Measurements from ENCODE around the gene MRPL21. TPM values are rescaled to one million over a fixed set of nuclear protein-coding genes. Genes with fewer than 3 reads are reported as not detected.
A peak's percentile ranks its signal among the peaks of the same experiment; 100 is the strongest.

Gene MRPL21
- total RNA-seq (45.0 TPM), polyA plus RNA-seq (ENCODE audit: insufficient read depth, low read depth, low replicate concordance) (147 TPM)
- long read RNA-seq, donor 1, transcript MRPL21-201 (7 exons, 683 nt), result major isoform, 40 of 40 reads
- long read RNA-seq, donor 1, partial matches to known transcripts, result 0 of 40 reads
- long read RNA-seq, donor 1, other reads (novel, unspliced or antisense), result 0 of 40 reads
- long read RNA-seq, donor 2, transcript MRPL21-201 (7 exons, 683 nt), result major isoform, 36 of 41 reads
- long read RNA-seq, donor 2, partial matches to known transcripts, result 0 of 41 reads
- long read RNA-seq, donor 2, other reads (novel, unspliced or antisense), result 0 of 41 reads
- long read RNA-seq, donor 3, transcript MRPL21-202 (7 exons, 662 nt), result minor isoform, 8 of 55 reads
- long read RNA-seq, donor 3, transcript MRPL21-201 (7 exons, 683 nt), result major isoform, 45 of 55 reads
- long read RNA-seq, donor 3, partial matches to known transcripts, result 0 of 55 reads
- long read RNA-seq, donor 3, other reads (novel, unspliced or antisense), result 0 of 55 reads
- long read RNA-seq, donor 4, transcript MRPL21-201 (7 exons, 683 nt), result major isoform, 44 of 55 reads
- long read RNA-seq, donor 4, transcript MRPL21-202 (7 exons, 662 nt), result minor isoform, 9 of 55 reads
- long read RNA-seq, donor 4, partial matches to known transcripts, result 0 of 55 reads
- long read RNA-seq, donor 4, other reads (novel, unspliced or antisense), result 0 of 55 reads
- long read RNA-seq, donor 5, partial matches to known transcripts, result 0 of 3 reads
- long read RNA-seq, donor 5, other reads (novel, unspliced or antisense), result 0 of 3 reads
- long read RNA-seq, donor 6, transcript MRPL21-201 (7 exons, 683 nt), result major isoform, 101 of 141 reads
- long read RNA-seq, donor 6, transcript MRPL21-202 (7 exons, 662 nt), result minor isoform, 12 of 141 reads
- long read RNA-seq, donor 6, partial matches to known transcripts, result 27 of 141 reads
- long read RNA-seq, donor 6, other reads (novel, unspliced or antisense), result 0 of 141 reads
- long read RNA-seq, donor 7, transcript MRPL21-201 (7 exons, 683 nt), result major isoform, 21 of 31 reads
- long read RNA-seq, donor 7, transcript MRPL21-202 (7 exons, 662 nt), result minor isoform, 8 of 31 reads
- long read RNA-seq, donor 7, partial matches to known transcripts, result 1 of 31 reads
- long read RNA-seq, donor 7, other reads (novel, unspliced or antisense), result 1 of 31 reads
- long read RNA-seq, donor 8, transcript MRPL21-202 (7 exons, 662 nt), result minor isoform, 12 of 67 reads
- long read RNA-seq, donor 8, transcript MRPL21-201 (7 exons, 683 nt), result major isoform, 54 of 67 reads
- long read RNA-seq, donor 8, partial matches to known transcripts, result 0 of 67 reads
- long read RNA-seq, donor 8, other reads (novel, unspliced or antisense), result 0 of 67 reads
- long read RNA-seq, donor 9, transcript MRPL21-201 (7 exons, 683 nt), result major isoform, 38 of 46 reads
- long read RNA-seq, donor 9, transcript MRPL21-202 (7 exons, 662 nt), result minor isoform, 6 of 46 reads
- long read RNA-seq, donor 9, partial matches to known transcripts, result 0 of 46 reads
- long read RNA-seq, donor 9, other reads (novel, unspliced or antisense), result 0 of 46 reads
- long read RNA-seq, donor 10, transcript MRPL21-201 (7 exons, 683 nt), result major isoform, 36 of 38 reads
- long read RNA-seq, donor 10, partial matches to known transcripts, result 0 of 38 reads
- long read RNA-seq, donor 10, other reads (novel, unspliced or antisense), result 0 of 38 reads

DNA sequence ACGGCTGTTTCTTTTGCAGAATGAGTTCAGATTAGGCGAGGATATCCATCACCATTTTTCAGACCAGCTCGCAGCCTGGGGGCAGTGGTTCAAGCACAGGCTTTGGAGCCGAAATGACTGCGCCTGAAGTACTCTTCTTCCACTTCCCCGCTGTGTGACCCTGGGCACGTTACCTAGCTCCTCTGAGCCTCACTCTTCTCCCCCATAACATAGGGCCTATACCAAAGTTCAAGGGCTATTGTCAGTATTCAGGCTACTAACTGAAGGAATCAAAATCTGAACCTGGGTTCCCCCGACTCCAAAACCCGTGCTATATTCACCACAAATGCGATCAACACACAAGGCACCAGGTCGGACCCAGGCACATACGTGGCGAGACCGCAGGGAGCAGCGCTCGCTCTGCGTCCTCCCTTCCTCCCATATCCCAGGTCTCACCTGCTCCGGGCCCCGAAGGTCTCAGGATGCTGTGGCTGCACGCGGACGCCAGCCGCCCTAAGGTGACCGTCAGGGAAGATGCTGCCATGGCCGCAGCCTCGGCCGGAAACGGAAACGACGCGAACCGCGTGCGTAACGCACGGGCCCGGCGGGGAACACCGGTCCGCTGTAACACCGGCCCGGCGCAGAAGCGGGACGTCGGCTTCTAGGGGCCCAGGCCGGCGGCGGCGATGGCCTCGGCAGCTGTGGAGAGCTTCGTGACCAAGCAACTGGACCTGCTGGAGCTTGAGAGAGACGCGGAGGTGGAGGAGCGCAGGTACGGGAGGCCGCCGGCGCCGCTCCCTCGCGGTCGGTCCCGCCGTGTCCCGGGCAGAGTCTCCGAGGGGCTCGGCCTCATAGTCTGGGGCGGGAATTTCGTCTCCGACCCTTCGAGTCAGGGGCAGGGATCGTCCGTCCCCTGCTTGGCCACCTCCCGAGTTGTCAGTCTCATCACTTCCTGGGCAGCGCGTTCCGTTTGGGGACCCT lies at the start of gene MRPL21, which contains the start of gene IGHMBP2:
Gene MRPL21, minus strand, starts transcription at position 545 of the 960 bp plus-strand sequence. Its CDS starts 22 bp downstream, at position 523.
Gene IGHMBP2, plus strand, starts transcription at position 604 of the 960 bp plus-strand sequence. Its CDS starts 62 bp downstream, at position 666.
- H3K9ac ChIP-seq (ENCODE audit: low read length in 3 of 3), result peak within 1 kb of the TSS; percentile 81 to 98 (median 88)
- DNase-seq, result peak; percentile 85 to 95 (median 92)
- peak within 1 kb of the TSS; percentile 95 to 100 (median 98) for H3K4me3 ChIP-seq (ENCODE audit: low read length in 3 of 3)
- H3K27ac ChIP-seq (ENCODE audit: low read depth in 2 of 2, low read length in 2 of 2), result peak within 1 kb of the TSS; percentile 54 to 67
- no peaks in the 10 kb centered on the region for H3K27me3 ChIP-seq (ENCODE audit: control insufficient read depth, insufficient read depth, low read length)
- intact Hi-C loops (cut with DNase I), result no loop called here
- peaks cover 0 to 17% (median 13%) of the 10 kb centered on the region in 3 donors for H3K36me3 ChIP-seq (ENCODE audit: control insufficient read depth in 2 of 3, insufficient read depth in 3 of 3, low read length in 3 of 3)
- no peak for FAIRE-seq
- no peaks in the 10 kb centered on the region for H3K9me3 ChIP-seq (ENCODE audit: control insufficient read depth in 2 of 3, insufficient read depth in 1 of 3, low read length in 3 of 3)
- peaks cover 0 to 15% (median 14%) of the 10 kb centered on the region in 3 donors for H3K4me1 ChIP-seq (ENCODE audit: control insufficient read depth in 2 of 3, insufficient read depth in 2 of 3, low read depth in 1 of 3, low read length in 3 of 3)
- TF ChIP-seq, protein P1, sequence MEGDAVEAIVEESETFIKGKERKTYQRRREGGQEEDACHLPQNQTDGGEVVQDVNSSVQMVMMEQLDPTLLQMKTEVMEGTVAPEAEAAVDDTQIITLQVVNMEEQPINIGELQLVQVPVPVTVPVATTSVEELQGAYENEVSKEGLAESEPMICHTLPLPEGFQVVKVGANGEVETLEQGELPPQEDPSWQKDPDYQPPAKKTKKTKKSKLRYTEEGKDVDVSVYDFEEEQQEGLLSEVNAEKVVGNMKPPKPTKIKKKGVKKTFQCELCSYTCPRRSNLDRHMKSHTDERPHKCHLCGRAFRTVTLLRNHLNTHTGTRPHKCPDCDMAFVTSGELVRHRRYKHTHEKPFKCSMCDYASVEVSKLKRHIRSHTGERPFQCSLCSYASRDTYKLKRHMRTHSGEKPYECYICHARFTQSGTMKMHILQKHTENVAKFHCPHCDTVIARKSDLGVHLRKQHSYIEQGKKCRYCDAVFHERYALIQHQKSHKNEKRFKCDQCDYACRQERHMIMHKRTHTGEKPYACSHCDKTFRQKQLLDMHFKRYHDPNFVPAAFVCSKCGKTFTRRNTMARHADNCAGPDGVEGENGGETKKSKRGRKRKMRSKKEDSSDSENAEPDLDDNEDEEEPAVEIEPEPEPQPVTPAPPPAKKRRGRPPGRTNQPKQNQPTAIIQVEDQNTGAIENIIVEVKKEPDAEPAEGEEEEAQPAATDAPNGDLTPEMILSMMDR (IDR thresholded peaks at IDR 0.05; ENCODE audit: borderline replicate concordance, extremely low read depth, insufficient read depth), result no peak

DNA sequence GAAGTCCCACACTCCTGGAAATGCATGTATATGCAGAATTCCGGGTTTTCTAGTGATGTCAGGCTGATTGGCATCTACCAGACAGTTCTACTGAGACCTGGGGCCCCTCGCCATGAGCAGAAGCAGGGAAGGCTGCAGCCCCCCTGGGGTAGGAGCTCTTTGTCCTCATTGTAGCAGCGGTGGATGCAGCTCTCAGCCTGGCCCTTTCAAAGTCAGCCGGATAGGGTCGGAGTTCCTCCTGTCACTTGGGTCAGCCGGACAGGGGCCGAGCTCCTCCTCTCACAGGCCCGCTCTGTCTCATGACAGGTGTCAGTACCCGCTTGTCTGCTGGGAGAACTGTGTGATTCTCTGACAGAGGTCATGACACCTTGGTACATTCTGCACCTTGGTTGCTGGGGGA lies 47.1 kb upstream of the MRPL21 start:
- H3K4me3 ChIP-seq (ENCODE audit: low read length in 3 of 3), result no peak overlapping the region
- intact Hi-C loops (cut with DNase I), result no loop called here
- H3K4me1 ChIP-seq (ENCODE audit: control insufficient read depth in 2 of 3, insufficient read depth in 2 of 3, low read depth in 1 of 3, low read length in 3 of 3), result no peaks in the 10 kb centered on the region
- no peaks in the 10 kb centered on the region for H3K9me3 ChIP-seq (ENCODE audit: control insufficient read depth in 2 of 3, insufficient read depth in 1 of 3, low read length in 3 of 3)
- H3K27ac ChIP-seq (ENCODE audit: low read depth in 2 of 2, low read length in 2 of 2), result no peak overlapping the region
- H3K36me3 ChIP-seq (ENCODE audit: control insufficient read depth in 2 of 3, insufficient read depth in 3 of 3, low read length in 3 of 3), result no peaks in the 10 kb centered on the region
- TF ChIP-seq, protein P1 (IDR thresholded peaks at IDR 0.05; ENCODE audit: borderline replicate concordance, extremely low read depth, insufficient read depth), result no peak
- no peak for DNase-seq
- no peaks in the 10 kb centered on the region for H3K27me3 ChIP-seq (ENCODE audit: control insufficient read depth, insufficient read depth, low read length)
- no peak overlapping the region for H3K9ac ChIP-seq (ENCODE audit: low read length in 3 of 3)
- no peak for FAIRE-seq

All from kidney (tissue), 22 donors.